ENCODE results near the gene CYP2A7.
"Not testable (repeated sequence)": the region's sequence is repeated elsewhere in the genome, so short reads cannot be mapped to it uniquely, and the experiment has no call there.

Gene CYP2A7

DNA sequence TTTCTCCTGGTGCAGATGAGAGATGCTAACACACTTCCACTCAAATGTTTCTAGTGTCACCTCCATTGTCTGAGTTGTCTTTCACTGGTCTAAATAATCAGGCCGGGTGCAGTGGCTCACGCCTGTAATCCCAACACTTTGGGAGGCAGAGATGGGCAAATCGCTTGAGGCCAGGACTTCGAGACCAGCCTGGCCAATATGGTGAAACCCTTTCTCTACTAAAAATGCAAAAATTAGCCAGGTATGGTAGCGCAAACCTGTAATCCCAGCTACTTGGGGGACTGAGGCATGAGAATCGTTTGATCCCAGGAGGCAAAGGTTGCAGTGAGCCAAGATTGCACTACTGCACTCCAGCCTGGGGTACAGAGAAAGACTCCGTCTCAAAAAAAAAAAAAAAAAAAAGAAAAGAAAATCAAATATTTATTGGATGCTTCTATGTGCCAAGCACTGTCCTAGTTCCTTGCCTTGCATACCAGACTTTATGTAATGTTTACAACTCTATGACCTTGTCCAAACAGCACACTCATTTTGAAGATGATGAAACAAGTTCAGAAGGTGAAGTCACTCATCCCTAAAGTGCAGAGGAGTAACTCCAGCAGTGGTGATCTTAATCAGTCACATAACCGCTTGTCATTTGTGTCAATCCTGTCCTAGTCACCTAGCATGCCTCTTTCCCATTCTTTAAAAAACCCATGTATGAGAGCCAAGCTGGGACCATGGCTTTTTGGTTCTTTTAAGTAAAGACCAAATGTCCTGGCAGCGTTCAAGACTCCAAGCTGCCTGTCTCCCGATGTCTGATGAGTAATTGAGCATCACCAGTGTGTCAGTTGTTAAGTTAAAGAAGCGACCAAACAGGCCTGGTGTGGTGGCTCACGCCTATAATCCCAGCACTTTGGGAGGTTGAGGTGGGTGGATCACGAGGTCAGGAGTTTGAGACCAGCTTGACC is 15.1 kb upstream of the CYP2A7 start:
- not testable (repeated sequence) for DNase-seq

DNA sequence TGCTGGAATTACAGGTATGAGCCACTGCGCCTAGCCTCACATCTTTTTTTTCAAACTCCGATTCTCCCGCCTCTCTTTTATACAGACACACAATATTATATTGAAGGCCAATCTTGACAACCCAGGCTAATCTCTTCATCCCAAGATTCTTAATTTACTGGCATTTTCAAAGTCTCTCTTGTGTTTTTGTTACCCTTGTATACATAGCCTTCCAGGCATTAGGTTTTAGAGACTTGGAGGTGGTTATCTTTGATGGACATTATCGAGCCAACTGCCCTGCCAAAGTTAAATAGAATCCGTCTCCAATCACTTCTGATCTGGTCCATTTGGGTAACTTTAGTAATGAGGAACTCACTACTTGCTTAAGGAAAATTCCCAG is 14.4 kb upstream of the CYP2A7 start:
- DNase-seq: no peak

GRCh38 chr19:40893112-40893511 is 11.1 kb upstream of the CYP2A7 start:
- DNase-seq: no peak

DNA sequence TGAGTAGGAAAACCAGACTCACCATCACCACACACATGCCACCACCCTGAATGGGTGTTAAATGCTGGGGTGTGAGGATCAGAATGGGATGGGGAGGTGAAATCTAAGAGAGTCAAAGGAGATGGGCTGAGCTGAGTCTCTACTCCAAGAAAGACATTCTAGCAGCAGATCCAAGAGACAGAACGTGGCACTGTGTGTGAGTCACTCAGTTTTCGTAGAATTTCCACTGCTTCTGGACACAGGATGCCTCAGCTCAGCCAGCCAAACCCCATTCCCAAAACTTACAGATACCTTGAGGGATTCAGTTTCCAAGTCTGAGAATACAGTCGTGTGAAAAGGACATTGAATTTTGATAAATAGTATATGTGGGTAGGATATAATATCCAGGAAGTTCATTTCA is 7.3 kb upstream of the CYP2A7 start:
- no peak for DNase-seq

DNA sequence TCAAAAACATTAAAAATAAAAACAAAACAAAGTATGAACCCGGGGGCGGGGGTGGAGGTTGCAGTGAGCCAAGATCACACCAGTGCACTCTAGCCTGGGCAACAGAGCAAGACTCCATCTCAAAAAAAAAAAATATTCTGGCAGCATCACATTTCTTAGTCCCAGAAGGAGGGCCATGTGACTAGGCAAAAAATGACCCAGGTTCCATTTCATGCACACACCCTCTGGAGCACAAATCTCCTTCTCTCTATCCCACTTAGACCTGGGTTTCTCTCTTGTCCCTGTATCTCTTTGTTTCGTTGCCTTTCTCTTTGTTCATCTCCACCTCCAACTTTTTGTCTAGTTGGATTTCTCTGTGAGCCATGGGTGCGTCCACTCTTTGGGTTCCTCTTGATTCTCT is 6.2 kb upstream of the CYP2A7 start:
- no peak for DNase-seq

DNA sequence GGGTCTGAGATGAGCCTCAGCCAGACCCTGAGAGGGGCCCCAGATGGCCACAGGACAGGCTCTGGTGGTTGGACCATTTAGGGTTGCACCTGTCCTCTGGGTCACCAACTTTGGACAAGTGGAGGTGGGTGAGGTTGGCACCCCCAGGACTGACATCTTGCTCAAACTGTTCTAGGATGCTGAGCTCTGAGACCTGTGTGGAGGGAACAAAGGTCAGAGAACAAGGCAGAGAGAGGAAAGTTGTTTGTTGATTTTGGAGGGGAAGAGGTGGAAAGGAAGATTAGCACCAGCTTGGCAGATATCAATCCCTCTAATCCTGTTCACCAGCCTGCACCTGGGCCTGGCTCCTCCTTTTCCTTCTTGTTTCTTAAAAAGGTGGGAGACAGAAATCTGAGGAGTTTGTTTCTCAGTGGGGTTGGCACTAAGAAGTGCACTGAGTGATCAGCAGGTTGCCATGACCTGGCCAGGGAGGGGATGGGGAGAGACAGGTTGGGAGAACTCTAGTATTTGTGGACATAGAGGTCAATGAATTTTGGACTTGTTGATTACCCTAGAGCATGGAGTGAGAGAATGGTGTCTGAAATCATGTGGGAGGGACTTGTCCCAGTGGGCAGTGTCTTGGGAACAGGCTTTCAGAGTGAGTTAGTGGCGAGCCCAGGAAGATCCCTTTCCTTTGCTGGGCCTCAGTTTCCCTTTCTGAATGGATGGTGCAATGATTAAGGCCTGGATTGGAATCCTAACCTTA is 2.3 kb upstream of the CYP2A7 start:
- not testable (repeated sequence) for DNase-seq

GRCh38 chr19:40879349-40879748 is 2.7 kb downstream of the CYP2A7 start:
- DNase-seq: not testable (repeated sequence)

- not testable (repeated sequence) for DNase-seq
These were observed 6.5 kb downstream of the CYP2A7 start for GRCh38 chr19:40875526-40875951.

- DNase-seq: not testable (repeated sequence)
These were observed 7.2 kb downstream of the CYP2A7 start for GRCh38 chr19:40874874-40875273.

GRCh38 chr19:40873873-40874272 is 8.2 kb downstream of the CYP2A7 start:
- DNase-seq: not testable (repeated sequence)

- no peak for DNase-seq
These were observed 9.8 kb downstream of the CYP2A7 start for GRCh38 chr19:40872209-40872608.

DNA sequence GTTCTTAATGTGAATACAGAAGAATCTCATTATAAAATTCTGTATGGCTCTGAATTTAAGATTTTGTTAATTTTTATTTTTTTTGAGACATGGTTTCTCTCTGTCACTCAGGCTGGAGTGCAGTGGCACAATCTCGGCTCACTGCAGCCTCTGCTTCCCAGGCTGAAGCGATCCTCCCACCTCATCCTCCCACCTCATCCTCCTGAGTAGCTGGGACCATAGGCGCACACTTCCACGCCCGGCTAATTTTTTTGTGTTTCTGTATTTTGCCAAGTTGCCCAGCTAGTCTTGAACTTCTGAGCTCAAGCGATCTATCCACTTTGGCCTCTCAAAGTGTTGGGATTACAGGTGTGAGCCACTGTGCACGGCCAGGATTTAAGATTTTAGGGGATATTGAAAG is 14.3 kb downstream of the CYP2A7 start:
- DNase-seq: no peak

DNA sequence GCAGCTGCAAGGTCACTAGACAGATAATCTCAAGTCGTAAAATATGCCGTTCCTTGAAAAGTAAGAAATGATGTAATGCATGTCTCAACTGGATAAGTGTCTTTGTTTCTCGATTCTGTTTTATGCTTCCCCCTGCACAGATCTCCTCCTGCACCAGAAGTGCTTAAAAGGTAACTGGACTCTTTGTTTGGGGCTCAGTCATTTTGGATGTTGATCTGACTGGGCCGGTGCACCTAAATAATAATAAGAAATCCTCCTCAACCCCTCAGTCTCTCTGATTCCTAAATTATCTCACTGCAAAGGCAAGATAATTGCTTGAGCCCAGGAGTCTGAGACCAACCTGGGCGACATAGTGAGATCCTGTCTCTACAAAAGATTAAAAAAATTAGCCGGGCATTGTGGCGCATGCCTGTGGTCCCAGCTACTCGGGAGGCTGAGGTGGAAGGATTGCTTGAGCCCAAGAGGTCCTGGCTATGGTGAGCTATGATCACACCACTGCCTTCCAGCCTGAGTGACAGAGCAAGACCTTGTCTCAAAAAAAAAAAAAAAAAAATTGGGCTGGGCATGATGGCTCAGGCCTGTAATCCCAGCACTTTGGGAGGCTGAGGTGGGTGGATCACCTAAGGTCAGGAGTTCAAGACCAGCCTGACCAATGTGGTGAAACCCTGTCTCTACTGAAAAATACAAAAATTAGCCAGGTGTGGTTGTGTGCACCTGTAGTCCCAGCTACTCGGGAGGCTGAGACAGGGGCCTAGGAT is 17.1 kb downstream of the CYP2A7 start:
- not testable (repeated sequence) for DNase-seq

- DNase-seq: no peak
These were observed 19.2 kb downstream of the CYP2A7 start for GRCh38 chr19:40862785-40863184.

DNA sequence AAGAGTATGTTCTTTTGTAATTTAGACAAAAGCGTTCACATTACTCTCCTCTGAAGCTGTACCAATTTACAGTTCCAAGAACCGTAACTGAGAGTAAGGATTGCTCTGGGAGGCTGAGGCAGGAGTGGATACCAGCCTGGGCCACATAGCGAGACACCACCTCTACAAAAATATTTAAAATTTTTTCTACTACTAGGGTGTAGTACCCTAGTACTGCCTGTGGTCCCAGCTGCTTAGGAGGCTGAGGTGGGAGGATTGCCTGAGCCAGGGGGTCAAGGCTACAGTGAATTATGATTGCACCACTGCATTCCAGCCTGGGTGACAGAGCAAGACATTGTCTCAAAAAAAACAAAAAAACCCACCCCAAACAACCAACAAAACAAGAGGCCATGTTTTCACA is 19.7 kb downstream of the CYP2A7 start:
- no peak for DNase-seq

DNA sequence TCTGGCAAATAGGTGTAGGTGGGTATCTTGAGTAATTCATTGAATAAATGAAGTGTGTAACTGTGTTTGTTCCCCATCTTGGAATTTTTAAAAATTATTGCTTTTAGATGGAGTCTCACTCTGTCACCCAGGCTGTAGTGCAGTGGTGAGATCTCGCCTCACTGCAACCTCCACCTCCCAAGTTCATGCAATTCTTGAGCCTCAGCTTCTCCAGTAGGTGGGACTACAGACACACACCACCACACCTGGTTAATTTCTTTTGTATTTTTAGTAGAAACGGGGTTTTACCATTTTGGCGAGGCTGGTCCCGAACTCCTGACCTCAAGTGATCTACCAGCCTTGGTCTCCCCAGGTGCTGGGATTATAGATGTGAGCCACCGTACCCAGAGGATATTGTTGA is 23.9 kb downstream of the CYP2A7 start:
- no peak for DNase-seq

- DNase-seq: not testable (repeated sequence)
These were observed 29.4 kb downstream of the CYP2A7 start for GRCh38 chr19:40852467-40853152.

DNA sequence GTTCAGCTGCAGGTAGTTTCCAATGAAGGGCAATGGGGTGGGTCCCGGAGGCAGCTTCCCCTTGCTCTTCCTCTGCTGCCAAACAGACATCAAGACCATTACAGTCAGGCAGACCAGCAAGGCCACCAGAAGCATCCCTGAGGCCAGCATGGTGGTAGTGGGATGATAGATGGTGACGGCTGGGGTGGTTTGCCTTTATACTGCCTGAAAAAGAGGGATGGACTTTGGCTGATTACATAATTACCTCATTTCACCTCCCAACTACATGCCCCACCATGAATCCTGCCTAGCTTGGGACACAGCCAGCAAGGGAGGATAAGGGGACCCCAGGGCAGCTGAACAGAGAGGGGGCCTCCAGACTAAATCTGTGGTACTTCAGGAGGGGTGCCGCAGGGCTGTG is 31.8 kb downstream of the CYP2A7 start, which contains the start of gene CYP2A6:
TSS of gene CYP2A6 (minus strand) at position 171 of the 400 bp plus-strand sequence. CDS start at position 150, 21 bp downstream.
- not testable (repeated sequence) for DNase-seq

GRCh38 chr19:40846722-40847121 is 35.3 kb downstream of the CYP2A7 start:
- DNase-seq: not testable (repeated sequence)

DNA sequence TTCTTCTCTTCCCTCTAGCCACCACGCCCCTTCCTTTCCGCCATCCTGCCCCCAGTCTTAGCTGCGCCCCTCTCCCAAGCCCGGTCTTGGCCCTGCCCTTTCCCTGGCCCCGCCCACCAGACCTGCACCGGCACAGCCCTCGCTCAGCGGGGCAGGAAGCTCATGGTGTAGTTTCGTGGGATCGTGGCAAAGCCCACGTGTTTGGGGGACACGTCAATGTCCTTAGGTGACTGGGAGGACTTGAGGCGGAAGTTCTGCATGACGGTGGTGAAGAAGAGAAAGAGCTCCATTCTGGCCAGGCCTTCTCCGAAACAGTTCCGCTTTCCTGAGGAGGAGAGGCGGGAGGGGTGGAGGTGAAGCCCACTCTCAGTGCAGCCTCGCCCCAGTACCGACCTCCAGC is 38.4 kb downstream of the CYP2A7 start:
- not testable (repeated sequence) for DNase-seq

GRCh38 chr19:40842997-40843652 is 38.9 kb downstream of the CYP2A7 start:
- DNase-seq: not testable (repeated sequence)

GRCh38 chr19:40842012-40842411 is 40.0 kb downstream of the CYP2A7 start:
- not testable (repeated sequence) for DNase-seq

Measured in retina (tissue), 1 donor.